ENCODE data around the gene BAK1.
"Not testable (repeated sequence)": the region's sequence is repeated elsewhere in the genome, so short reads cannot be mapped to it uniquely, and the experiment has no call there.

The BAK1 gene

DNA sequence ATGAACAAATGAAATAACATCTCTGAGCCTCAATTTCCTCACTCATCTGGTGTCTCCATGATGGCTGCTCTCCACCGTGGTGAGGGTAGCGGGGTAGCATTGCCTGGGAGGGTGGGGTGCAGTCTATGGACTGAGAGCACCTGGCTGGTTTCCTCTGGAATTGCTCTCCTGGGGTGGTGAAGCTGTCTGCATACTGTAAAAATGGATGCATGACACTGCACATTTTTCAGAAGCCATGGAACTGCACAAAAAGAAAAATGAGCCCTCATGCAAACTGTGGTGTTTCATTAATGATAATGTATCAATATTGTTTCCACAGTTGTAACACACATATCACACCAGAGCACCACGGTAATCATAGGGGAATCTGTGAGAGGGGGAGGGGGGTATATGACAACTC is 28.9 kb upstream of the BAK1 start:
- DNase-seq = no peak

DNA sequence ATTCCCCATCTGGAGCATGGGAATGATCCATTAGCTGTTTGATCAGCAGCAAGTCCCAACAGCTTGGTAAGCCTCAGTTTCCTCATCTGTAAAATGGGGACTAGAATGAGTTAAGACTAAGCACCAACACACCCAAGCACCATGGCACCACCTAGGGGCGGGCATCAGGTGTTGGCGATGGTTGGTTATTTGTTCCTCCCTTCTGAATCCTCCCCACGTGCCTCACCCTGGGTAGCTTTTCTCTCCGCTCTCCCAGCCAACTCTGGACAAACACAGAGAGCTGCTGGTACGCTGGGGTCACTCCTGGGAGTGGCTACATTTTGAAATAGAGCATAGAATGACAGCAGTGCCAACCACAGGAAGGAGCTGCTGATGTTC is 27.7 kb upstream of the BAK1 start:
- no peak for DNase-seq

DNA sequence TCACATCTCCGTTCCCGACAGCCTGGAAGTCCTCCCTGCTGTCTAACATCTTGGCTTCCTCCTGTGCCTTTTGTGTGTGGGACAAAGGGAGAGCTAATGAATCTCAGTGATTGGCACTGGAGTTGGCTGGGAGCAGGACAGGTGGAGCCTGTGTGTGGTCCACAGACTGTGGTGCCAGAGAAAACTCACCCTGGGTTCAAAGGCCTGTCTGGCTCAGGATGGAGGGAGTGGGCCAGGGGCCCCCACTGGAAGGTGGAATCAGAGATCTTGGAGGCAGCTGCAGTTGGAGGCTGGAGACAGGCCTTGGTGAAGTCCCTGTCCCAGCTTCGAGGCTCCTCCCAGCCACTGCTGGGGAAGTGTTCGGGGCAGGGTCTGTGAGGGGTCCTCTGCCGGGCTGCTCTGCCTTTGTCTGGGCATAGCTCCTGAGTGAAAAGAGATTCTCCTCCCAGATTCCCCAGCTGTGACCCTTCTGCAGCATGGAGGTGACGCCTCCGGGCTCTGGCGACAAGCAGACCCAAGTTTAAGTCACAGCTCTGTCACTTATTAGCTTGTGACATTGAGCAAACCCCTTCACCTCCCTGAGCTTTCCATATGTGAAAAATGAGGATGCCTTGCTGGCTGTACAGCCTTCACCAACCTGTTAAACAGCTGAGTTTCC is 27.2 kb upstream of the BAK1 start:
- DNase-seq = no peak

DNA sequence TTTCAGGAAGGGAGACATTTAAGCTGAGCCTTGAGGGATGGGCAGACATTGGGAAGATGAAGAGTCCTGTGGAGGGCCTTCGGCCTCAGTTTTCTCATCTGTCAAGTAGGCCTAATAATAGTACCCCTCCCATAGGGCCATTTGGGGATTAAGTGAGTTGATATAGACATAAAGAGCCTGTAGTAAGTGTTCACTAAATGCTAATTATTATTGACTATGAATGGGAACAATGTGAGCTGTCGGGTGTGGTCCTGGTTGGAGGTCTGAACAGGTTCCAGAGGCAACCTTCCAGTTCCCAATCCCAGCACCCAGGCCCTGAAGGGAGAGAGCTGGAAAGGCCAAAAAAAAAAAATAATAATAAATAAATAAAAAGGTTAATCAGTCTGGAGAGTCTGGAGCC is 26.6 kb upstream of the BAK1 start:
- DNase-seq = no peak

- DNase-seq = no peak
These were observed 25.1 kb upstream of the BAK1 start for GRCh38 chr6:33604941-33605854.

GRCh38 chr6:33602180-33602579 is 22.1 kb upstream of the BAK1 start:
- DNase-seq = no peak

- no peak for DNase-seq
These were observed 20.7 kb upstream of the BAK1 start for GRCh38 chr6:33600761-33601160.

DNA sequence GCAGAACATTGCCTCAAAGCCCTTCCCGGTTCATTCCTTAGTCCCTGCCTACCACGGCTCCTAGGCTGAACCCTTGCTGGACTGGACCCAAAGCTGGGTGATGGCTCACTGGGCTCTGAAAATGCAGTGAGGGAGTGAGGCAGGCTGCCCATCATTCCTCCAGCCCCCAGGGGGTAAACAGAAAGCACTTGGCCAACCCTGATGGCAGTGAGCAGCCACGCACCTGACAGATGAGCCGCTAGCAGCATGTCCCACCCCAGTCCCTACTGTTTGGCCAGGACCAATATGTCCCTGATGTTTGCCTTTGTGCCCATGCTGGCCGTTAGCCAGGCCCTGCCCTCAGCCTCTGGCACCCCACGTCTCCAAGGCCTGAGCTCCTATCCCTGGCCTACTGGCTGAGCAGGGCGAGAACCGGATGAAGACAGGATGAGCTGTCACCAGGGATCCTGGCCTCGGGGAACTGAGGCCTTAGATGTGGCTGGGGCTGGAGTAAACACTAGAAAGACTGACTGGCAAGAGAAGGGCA is 19.4 kb upstream of the BAK1 start:
- DNase-seq = no peak

GRCh38 chr6:33597551-33598322 is 17.7 kb upstream of the BAK1 start:
- no peak for DNase-seq

GRCh38 chr6:33596894-33597293 is 16.8 kb upstream of the BAK1 start:
- DNase-seq = not testable (repeated sequence)

- DNase-seq = no peak
These were observed 15.1 kb upstream of the BAK1 start for GRCh38 chr6:33595001-33595846.

- no peak for DNase-seq
These were observed 13.3 kb upstream of the BAK1 start for GRCh38 chr6:33593414-33593727.

- DNase-seq = peak in 5 of 58 donors; percentile 11 to 41 (median 23)
These were observed 12.7 kb upstream of the BAK1 start for GRCh38 chr6:33592595-33593413.

GRCh38 chr6:33592280-33592594 is 12.2 kb upstream of the BAK1 start:
- no peak for DNase-seq

DNA sequence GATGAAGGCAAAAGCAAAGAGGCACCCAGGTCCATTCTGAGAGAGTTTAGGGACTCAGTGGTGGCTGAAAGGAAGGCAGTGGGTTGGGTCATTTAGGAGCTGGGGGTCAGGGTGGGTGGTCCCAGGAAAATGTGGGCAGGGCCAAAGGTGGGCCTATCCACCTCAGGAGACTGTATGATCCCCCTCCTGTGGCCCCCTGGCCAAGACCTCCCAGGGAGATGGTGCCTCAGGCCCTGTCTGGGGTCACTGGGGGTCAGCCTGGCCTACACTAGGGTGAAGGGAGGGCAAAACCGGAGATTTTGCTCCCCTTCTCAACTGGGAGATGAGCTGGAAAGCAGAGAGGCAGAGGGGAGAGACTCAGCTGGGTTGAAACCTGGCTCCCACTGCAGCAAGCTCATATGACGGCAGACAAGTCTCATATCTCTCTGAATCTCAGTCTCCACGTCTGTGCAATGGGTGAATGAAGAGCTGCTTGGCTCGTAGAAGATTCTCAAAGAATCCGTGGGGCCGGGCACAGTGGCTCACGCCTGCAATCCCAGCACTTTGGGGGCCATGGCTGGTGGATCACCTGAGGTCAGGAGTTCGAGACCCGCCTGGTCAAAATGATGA is 11.5 kb upstream of the BAK1 start:
- no peak for DNase-seq

GRCh38 chr6:33590531-33591198 is 10.6 kb upstream of the BAK1 start:
- no peak for DNase-seq

- peak in 16 of 58 donors; percentile 13 to 59 (median 22) for DNase-seq
These were observed 9.9 kb upstream of the BAK1 start for GRCh38 chr6:33589731-33590530.

DNA sequence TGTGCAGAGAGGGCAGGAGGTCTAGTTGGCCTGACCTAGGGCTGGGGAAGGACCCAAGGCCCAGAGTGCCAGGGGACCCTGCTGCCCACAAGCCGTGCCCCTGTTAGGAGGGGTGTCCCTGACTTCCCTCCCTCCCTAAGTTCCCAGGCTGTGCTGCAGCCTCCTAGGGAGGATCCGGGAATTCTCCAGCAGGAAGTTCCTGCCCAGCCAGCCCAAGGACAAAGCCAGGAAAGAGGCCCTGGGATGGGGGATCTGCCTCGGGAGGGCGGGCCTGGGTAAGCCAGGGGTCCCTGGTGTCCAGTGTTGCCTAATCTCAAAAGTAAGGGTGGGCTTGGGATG is 9.3 kb upstream of the BAK1 start:
- no peak for DNase-seq

- DNase-seq = no peak
These were observed 8.8 kb upstream of the BAK1 start for GRCh38 chr6:33588894-33589293.

Measured in anterior cingulate cortex (tissue), 58 donors.